DND-41 (cell line): ENCODE measurements around the gene HERC5.

Experiments used
- ATAC-seq: fragments of 200-7000 bp; cut with Tn5 transposase; 3 replicates; pipeline ENCODE4 v1.9.1; 2021; ENCODE audit warnings: low read depth; ENCODE audit not compliant: insufficient read depth
- DNase-seq: peaks from one replicate; pipeline ENCODE4 v3.0.0-alpha.2; 2020
- H2AFZ ChIP-seq: 2 replicates; pipeline ENCODE4 v1.6.0; 2012; ENCODE audit warnings: low read depth, low read length
- H3K27ac ChIP-seq: 2 replicates; pipeline ENCODE4 v1.5.1; 2012; ENCODE audit warnings: low read length, inconsistent platforms
- H3K27me3 ChIP-seq: fragments of 200-600 bp; sonication (generic); 2 replicates; pipeline ENCODE4 v1.6.0; 2012; ENCODE audit warnings: low read length, mild to moderate bottlenecking, inconsistent platforms; ENCODE audit not compliant: insufficient read depth, poor library complexity
- H3K36me3 ChIP-seq: 2 replicates; pipeline ENCODE4 v1.5.1; 2012; ENCODE audit warnings: low read length, inconsistent platforms; ENCODE audit not compliant: insufficient read depth
- H3K4me1 ChIP-seq: 2 replicates; pipeline ENCODE4 v1.5.1; 2012; ENCODE audit warnings: mild to moderate bottlenecking, low read length; ENCODE audit not compliant: insufficient read depth
- H3K4me2 ChIP-seq: 2 replicates; pipeline ENCODE4 v1.6.0; 2012; ENCODE audit warnings: mild to moderate bottlenecking, moderate library complexity, low read length, inconsistent platforms; ENCODE audit not compliant: insufficient read depth
- H3K4me3 ChIP-seq, 2 experiments: fragments of 200-600 bp in 1 of 2; shearing (Covaris generic) in 1 of 2; 2 replicates each; pipeline ENCODE4 v1.5.1; 2012 to 2016; ENCODE audit warnings: inconsistent platforms in 2 of 2, low read length in 2 of 2, mild to moderate bottlenecking in 2 of 2, low read depth in 1 of 2, moderate library complexity in 1 of 2
- H3K79me2 ChIP-seq: 2 replicates; pipeline ENCODE4 v1.6.0; 2012; ENCODE audit warnings: low read length, inconsistent platforms; ENCODE audit not compliant: insufficient read depth
- H3K9ac ChIP-seq: 2 replicates; pipeline ENCODE4 v1.6.0; 2012; ENCODE audit warnings: low read depth, mild to moderate bottlenecking, inconsistent platforms, low read length, moderate library complexity
- H3K9me3 ChIP-seq: 2 replicates; pipeline ENCODE4 v1.5.1; 2012; ENCODE audit warnings: low read length, moderate library complexity, mild to moderate bottlenecking, inconsistent platforms; ENCODE audit not compliant: insufficient read depth, severe bottlenecking
- H4K20me1 ChIP-seq: 2 replicates; pipeline ENCODE4 v1.6.0; 2012; ENCODE audit warnings: low read length; ENCODE audit not compliant: insufficient read depth
- EZH2 ChIP-seq: IDR thresholded peaks from 3 replicates; pipeline ENCODE4 v1.6.1; 2012; ENCODE audit warnings: borderline replicate concordance, low read depth, mild to moderate bottlenecking, moderate library complexity, low read length, inconsistent platforms; ENCODE audit not compliant: severe bottlenecking
- TF ChIP-seq, protein P1 (sequence below): IDR thresholded peaks from 2 replicates; pipeline ENCODE4 v1.5.1; 2012; ENCODE audit warnings: borderline replicate concordance, low read length, moderate library complexity, mild to moderate bottlenecking; ENCODE audit not compliant: poor library complexity, severe bottlenecking; ENCODE audit errors: extremely low read depth

The HERC5 gene

DNA sequence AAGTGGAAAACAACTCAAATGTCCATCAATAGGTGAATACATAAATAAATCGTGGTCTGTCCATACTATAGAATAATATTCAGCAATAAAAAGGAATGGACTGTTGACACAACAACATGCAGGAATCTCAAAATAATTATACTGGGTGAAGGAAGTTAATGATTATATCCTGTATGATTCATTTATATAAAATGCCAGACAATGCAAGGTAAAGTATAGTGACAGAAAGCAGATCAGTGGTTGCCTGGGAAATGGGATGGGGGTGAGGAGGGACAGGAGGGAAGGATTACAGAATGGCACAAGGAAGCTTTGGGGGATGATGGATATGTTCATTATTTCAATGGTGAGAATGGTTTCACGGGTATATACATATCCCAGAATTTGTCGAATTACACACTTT is 54.3 kb downstream of the HERC5 start:
- TF ChIP-seq, protein P1, sequence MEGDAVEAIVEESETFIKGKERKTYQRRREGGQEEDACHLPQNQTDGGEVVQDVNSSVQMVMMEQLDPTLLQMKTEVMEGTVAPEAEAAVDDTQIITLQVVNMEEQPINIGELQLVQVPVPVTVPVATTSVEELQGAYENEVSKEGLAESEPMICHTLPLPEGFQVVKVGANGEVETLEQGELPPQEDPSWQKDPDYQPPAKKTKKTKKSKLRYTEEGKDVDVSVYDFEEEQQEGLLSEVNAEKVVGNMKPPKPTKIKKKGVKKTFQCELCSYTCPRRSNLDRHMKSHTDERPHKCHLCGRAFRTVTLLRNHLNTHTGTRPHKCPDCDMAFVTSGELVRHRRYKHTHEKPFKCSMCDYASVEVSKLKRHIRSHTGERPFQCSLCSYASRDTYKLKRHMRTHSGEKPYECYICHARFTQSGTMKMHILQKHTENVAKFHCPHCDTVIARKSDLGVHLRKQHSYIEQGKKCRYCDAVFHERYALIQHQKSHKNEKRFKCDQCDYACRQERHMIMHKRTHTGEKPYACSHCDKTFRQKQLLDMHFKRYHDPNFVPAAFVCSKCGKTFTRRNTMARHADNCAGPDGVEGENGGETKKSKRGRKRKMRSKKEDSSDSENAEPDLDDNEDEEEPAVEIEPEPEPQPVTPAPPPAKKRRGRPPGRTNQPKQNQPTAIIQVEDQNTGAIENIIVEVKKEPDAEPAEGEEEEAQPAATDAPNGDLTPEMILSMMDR: no peak
- TF ChIP-seq EZH2: no peak
- H2AFZ ChIP-seq: no peak overlapping the region
- H3K4me2 ChIP-seq: no peak overlapping the region
- no peaks in the 10 kb centered on the region for H3K27me3 ChIP-seq
- H3K4me3 ChIP-seq: no peak overlapping the region
- H4K20me1 ChIP-seq: no peaks in the 10 kb centered on the region
- DNase-seq: no peak
- ATAC-seq: no peak
- H3K9ac ChIP-seq: no peak overlapping the region
- H3K36me3 ChIP-seq: no peaks in the 10 kb centered on the region
- peaks cover 4% of the 10 kb centered on the region; the same call in 1 of the 2 replicates for H3K4me1 ChIP-seq
- H3K9me3 ChIP-seq: no peaks in the 10 kb centered on the region
- H3K27ac ChIP-seq: no peak overlapping the region
- no peaks in the 10 kb centered on the region for H3K79me2 ChIP-seq

DNA sequence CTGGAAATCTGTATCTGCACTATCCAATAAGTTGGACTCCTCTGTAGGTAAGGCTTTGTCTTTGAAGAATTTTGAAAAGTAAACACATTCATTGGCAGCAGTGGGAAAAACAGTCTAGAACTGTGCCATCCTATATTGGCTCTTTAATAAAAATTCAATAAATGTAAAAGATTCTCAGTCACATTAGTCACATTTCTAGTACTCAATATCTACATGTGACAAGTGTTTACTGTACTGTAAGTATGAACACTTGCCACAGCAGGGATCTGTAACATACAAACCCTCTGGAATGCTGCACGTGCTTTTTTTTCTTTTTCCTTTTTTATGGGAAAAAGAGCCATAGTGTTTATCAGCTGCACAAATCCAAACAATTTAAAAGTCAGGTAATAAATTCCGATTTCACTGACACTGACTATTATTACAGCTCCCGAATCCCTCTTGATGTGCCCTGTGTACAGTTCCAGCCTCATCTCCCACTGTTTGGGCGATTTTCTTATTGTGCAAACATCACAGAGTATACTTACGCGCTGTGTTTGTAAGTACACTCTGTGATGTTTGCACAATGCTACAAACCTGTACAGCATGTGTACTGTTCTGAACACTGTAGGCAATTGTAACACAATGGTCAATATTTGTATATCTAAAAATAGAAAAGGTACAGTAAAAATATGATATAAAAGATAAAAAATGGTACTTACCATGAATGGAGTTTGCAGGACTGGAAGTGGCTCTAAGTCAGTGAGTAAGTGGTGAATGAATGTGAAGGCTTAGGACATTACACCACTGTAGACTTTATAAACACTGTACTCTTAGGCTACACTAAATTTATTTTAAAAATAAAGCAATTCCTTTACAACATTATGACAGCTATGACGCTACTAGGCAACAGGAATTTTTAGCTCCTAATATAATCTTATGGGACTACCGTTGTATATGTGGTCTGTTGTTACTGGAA is 57.9 kb downstream of the HERC5 start:
- Histone ChIP-seq H4K20me1 (no peaks in the 10 kb centered on the region), H3K4me2 (no peak overlapping the region), H3K36me3 (no peaks in the 10 kb centered on the region), H3K27ac (no peak overlapping the region), H3K9me3 (no peaks in the 10 kb centered on the region), H2AFZ (no peak overlapping the region), H3K27me3 (no peaks in the 10 kb centered on the region), H3K4me1 (peaks cover 4% of the 10 kb centered on the region; the same call in 1 of the 2 replicates), H3K4me3 (no peak overlapping the region), H3K9ac (no peak overlapping the region), H3K79me2 (no peaks in the 10 kb centered on the region)
- TF ChIP-seq, protein P1: no peak
- no peak for TF ChIP-seq EZH2
- DNase-seq (no peak), ATAC-seq (no peak)

DNA sequence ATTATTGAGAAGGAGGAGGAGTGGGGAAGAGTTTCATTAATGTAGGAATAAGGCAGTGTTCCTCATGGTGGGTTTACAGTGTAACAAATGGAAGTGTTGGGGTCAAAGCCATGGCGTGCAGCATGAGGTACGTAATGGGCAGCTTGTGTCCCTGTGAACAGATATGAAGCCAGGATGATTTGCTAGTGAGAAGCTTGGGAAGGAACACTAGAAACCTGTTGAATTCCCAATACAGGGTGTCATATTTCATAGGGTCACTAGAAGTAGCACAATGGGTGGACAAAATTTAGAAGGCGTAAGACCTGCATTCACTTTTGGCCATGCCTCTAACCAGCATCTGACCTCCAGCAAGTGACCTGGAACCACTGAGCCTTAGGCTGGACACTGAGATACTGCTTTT is 59.8 kb downstream of the HERC5 start:
- H4K20me1 ChIP-seq: peaks cover 3% of the 10 kb centered on the region; the same call in 1 of the 2 replicates
- DNase-seq (no peak), ATAC-seq (no peak)
- H3K79me2 ChIP-seq: peaks cover 7% of the 10 kb centered on the region
- H2AFZ ChIP-seq: no peak overlapping the region
- peaks cover 12% of the 10 kb centered on the region for H3K36me3 ChIP-seq
- H3K9ac ChIP-seq: no peak overlapping the region
- H3K9me3 ChIP-seq: no peaks in the 10 kb centered on the region
- no peak for TF ChIP-seq EZH2
- TF ChIP-seq, protein P1: no peak
- H3K4me1 ChIP-seq: peaks cover 10% of the 10 kb centered on the region
- no peak overlapping the region for H3K4me3 ChIP-seq
- no peak overlapping the region for H3K27ac ChIP-seq
- no peak overlapping the region for H3K4me2 ChIP-seq
- no peaks in the 10 kb centered on the region for H3K27me3 ChIP-seq
